ENCODE measurements around the gene ADGRD2. TPM values are rescaled to one million over a fixed set of nuclear protein-coding genes. Genes with fewer than 3 reads are reported as not detected.

ADGRD2 gene
- total and polyA plus RNA-seq, 9 of the 15 experiments (the other 6 are each of a cell fraction or from before 2014, with no cell fraction given) = not detected

DNA sequence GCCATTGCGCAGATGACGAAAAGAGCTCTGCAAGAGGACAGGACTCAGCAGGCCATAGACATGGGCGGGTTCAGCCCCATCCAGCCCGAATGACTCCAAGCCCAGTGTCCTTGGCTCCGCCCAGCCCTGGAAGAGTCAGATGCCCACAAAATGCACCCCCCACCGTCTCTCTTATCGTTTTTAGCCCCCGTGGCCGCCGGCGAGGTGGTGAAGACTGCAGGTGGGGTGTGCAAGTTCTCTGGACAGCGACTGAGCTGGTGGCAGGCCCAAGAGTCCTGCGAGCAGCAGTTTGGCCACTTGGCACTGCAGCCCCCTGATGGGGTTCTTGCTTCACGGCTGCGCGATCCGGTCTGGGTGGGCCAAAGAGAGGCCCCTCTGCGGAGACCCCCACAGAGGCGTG is 2.1 kb downstream of the ADGRD2 start:
- H4K20me1 ChIP-seq (replicated peaks; ENCODE audit: control insufficient read depth, insufficient read depth, low read length) = peaks cover 33% of the 10 kb centered on the region
- BruUV-seq (replicated peaks) = no TSS peak
- POLR2A ChIA-PET = interaction anchor here (0.9 kb wide), 1 partner anchor 13 kb away, joined by 4 read pairs; no protein-coding TSS in a partner anchor
- FAIRE-seq = no peak
- 16% methylated on average over 19 of the region's 19 CpGs for WGBS (ENCODE audit: insufficient coverage, low coverage, missing lambda C conversion rate)
- CTCF ChIA-PET (ENCODE audit: low intra/inter-chr PET ratio) = no interaction called here
- in situ Hi-C loops (cut with MboI) (no loop called here), intact Hi-C loops (cut with micrococcal nuclease) (no loop called here)
- peak in 1 of 4 experiments; percentile 33 for DNase-seq (ENCODE audit: extremely low read depth in 1 of 4, low spot score in 3 of 4)
- no peaks in the 10 kb centered on the region for H3K36me3 ChIP-seq (ENCODE audit: control insufficient read depth, insufficient read depth, low read length)
- peak; percentile 13; the same call in 2 of the 3 replicates for ATAC-seq
- H3K9me1 ChIP-seq (ENCODE audit: control insufficient read depth, insufficient read depth, low read length) = no peaks in the 10 kb centered on the region
- no peak overlapping the region for H3K4me2 ChIP-seq (ENCODE audit: insufficient read depth, low read length)
- H3K4me3 ChIP-seq = no peak overlapping the region
- no peak overlapping the region for H3K27ac ChIP-seq (ENCODE audit: extremely low read depth, low read depth, low read length)
- H2AFZ ChIP-seq (ENCODE audit: low read depth, low read length) = no peak overlapping the region
- peaks cover 5 to 24% of the 10 kb centered on the region in 2 experiments; a peak in 3 of 5 replicates for H3K27me3 ChIP-seq (ENCODE audit: control insufficient read depth in 2 of 2, insufficient read depth in 2 of 2, low read length in 2 of 2)
- H3K79me2 ChIP-seq (ENCODE audit: control insufficient read depth, insufficient read depth, low read length) = no peaks in the 10 kb centered on the region
- peaks cover 8 to 46% of the 10 kb centered on the region in 2 experiments for H3K4me1 ChIP-seq (replicated peaks in 1 of 2; ENCODE audit: control insufficient read depth in 2 of 2, insufficient read depth in 2 of 2, low read length in 2 of 2)
- H3K9me3 ChIP-seq (replicated peaks; ENCODE audit: control insufficient read depth, insufficient read depth, low read depth, low read length) = no peaks in the 10 kb centered on the region
- H3K9ac ChIP-seq (ENCODE audit: insufficient read depth in 1 of 2, low read depth in 2 of 2, low read length in 2 of 2) = no peak overlapping the region
- TF ChIP-seq ZNF586 (CRISPR knock-in tag; conservative IDR thresholded peaks at IDR 0.05) (no peak), ZNF583 (CRISPR knock-in tag; IDR thresholded peaks at IDR 0.05) (no peak), TCF7 (IDR thresholded peaks at IDR 0.05; ENCODE audit: borderline replicate concordance) (no peak), ZNF24 (IDR thresholded peaks at IDR 0.05) (no peak), ZBED1 (IDR thresholded peaks at IDR 0.05) (no peak), ZC3H8 (IDR thresholded peaks at IDR 0.05) (no peak), ETV5 (CRISPR knock-in tag; IDR thresholded peaks at IDR 0.05; ENCODE audit: low read depth) (no peak), MTA1 (IDR thresholded peaks at IDR 0.05; ENCODE audit: borderline replicate concordance) (no peak), EGR1 (conservative IDR thresholded peaks at IDR 0.05) (no peak), ETS2 (tag; IDR thresholded peaks at IDR 0.05; ENCODE audit: borderline replicate concordance, poor library complexity, severe bottlenecking) (no peak), CHD2 (IDR thresholded peaks at IDR 0.05; ENCODE audit: low read depth, low read length) (no peak), HNRNPL (IDR thresholded peaks at IDR 0.05; ENCODE audit: low read depth, low read length) (no peak), TCF7L2 (IDR thresholded peaks at IDR 0.05; ENCODE audit: low read depth, low read length) (no peak)
- TF ChIP-seq, protein P1, sequence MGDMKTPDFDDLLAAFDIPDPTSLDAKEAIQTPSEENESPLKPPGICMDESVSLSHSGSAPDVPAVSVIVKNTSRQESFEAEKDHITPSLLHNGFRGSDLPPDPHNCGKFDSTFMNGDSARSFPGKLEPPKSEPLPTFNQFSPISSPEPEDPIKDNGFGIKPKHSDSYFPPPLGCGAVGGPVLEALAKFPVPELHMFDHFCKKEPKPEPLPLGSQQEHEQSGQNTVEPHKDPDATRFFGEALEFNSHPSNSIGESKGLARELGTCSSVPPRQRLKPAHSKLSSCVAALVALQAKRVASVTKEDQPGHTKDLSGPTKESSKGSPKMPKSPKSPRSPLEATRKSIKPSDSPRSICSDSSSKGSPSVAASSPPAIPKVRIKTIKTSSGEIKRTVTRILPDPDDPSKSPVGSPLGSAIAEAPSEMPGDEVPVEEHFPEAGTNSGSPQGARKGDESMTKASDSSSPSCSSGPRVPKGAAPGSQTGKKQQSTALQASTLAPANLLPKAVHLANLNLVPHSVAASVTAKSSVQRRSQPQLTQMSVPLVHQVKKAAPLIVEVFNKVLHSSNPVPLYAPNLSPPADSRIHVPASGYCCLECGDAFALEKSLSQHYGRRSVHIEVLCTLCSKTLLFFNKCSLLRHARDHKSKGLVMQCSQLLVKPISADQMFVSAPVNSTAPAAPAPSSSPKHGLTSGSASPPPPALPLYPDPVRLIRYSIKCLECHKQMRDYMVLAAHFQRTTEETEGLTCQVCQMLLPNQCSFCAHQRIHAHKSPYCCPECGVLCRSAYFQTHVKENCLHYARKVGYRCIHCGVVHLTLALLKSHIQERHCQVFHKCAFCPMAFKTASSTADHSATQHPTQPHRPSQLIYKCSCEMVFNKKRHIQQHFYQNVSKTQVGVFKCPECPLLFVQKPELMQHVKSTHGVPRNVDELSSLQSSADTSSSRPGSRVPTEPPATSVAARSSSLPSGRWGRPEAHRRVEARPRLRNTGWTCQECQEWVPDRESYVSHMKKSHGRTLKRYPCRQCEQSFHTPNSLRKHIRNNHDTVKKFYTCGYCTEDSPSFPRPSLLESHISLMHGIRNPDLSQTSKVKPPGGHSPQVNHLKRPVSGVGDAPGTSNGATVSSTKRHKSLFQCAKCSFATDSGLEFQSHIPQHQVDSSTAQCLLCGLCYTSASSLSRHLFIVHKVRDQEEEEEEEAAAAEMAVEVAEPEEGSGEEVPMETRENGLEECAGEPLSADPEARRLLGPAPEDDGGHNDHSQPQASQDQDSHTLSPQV (IDR thresholded peaks at IDR 0.05) = no peak
- TF ChIP-seq, protein P2, sequence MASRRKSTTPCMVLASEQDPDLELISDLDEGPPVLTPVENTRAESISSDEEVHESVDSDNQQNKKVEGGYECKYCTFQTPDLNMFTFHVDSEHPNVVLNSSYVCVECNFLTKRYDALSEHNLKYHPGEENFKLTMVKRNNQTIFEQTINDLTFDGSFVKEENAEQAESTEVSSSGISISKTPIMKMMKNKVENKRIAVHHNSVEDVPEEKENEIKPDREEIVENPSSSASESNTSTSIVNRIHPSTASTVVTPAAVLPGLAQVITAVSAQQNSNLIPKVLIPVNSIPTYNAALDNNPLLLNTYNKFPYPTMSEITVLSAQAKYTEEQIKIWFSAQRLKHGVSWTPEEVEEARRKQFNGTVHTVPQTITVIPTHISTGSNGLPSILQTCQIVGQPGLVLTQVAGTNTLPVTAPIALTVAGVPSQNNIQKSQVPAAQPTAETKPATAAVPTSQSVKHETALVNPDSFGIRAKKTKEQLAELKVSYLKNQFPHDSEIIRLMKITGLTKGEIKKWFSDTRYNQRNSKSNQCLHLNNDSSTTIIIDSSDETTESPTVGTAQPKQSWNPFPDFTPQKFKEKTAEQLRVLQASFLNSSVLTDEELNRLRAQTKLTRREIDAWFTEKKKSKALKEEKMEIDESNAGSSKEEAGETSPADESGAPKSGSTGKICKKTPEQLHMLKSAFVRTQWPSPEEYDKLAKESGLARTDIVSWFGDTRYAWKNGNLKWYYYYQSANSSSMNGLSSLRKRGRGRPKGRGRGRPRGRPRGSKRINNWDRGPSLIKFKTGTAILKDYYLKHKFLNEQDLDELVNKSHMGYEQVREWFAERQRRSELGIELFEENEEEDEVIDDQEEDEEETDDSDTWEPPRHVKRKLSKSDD (conservative IDR thresholded peaks at IDR 0.05; ENCODE audit: low read length) = no peak
- TF ChIP-seq, protein P3, sequence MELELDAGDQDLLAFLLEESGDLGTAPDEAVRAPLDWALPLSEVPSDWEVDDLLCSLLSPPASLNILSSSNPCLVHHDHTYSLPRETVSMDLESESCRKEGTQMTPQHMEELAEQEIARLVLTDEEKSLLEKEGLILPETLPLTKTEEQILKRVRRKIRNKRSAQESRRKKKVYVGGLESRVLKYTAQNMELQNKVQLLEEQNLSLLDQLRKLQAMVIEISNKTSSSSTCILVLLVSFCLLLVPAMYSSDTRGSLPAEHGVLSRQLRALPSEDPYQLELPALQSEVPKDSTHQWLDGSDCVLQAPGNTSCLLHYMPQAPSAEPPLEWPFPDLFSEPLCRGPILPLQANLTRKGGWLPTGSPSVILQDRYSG (tag; conservative IDR thresholded peaks at IDR 0.05; ENCODE audit: low read depth) = no peak

Measured in K562 (cell line).